Liver (tissue), 9 donors: ENCODE data around the gene TAF3. TPM values are rescaled to one million over a fixed set of nuclear protein-coding genes. Genes with fewer than 3 reads are reported as not detected.

Source experiments
- DNase-seq: peaks from one replicate; pipeline ENCODE4 v3.0.0-alpha.2; 2017; ENCODE audit warnings: low spot score
- H3K27ac ChIP-seq, 2 donors: one replicate each; pipeline ENCODE4 v1.7.0; 2013; ENCODE audit warnings: inconsistent platforms in 2 of 2, low read length in 2 of 2, control low read depth in 1 of 2, low read depth in 1 of 2, mild to moderate bottlenecking in 1 of 2
- H3K27me3 ChIP-seq, 4 donors: one replicate each; pipeline versions ENCODE4 v1.6.1 to v1.7.0; 2013; ENCODE audit warnings: low read length in 3 of 4, inconsistent platforms in 1 of 4, mild to moderate bottlenecking in 1 of 4, moderate library complexity in 1 of 4; ENCODE audit not compliant: control insufficient read depth in 4 of 4, insufficient read depth in 4 of 4
- H3K36me3 ChIP-seq, 4 donors: one replicate each; pipeline versions ENCODE4 v1.6.1 to v1.7.0; 2013; ENCODE audit warnings: low read length in 3 of 4, mild to moderate bottlenecking in 3 of 4, low read depth in 1 of 4, moderate library complexity in 1 of 4; ENCODE audit not compliant: control insufficient read depth in 4 of 4, insufficient read depth in 3 of 4
- H3K4me1 ChIP-seq, 4 donors: one replicate each; pipeline versions ENCODE4 v1.6.1 to v1.7.0; 2013; ENCODE audit warnings: low read length in 3 of 4, mild to moderate bottlenecking in 3 of 4, moderate library complexity in 1 of 4; ENCODE audit not compliant: control insufficient read depth in 4 of 4, insufficient read depth in 4 of 4
- H3K4me3 ChIP-seq, 3 donors: one replicate each; pipeline versions ENCODE4 v1.6.1 to v1.7.0; 2013; ENCODE audit warnings: low read length in 3 of 3, control low read depth in 1 of 3, low read depth in 1 of 3, mild to moderate bottlenecking in 1 of 3
- H3K9ac ChIP-seq, 2 donors: one replicate each; pipeline ENCODE4 v1.7.0; 2013; ENCODE audit warnings: low read length in 2 of 2, mild to moderate bottlenecking in 2 of 2, moderate library complexity in 2 of 2, control low read depth in 1 of 2, low read depth in 1 of 2
- H3K9me3 ChIP-seq, 4 donors: one replicate each; pipeline versions ENCODE4 v1.6.1 to v1.7.0; 2013; ENCODE audit warnings: low read length in 3 of 4; ENCODE audit not compliant: control insufficient read depth in 4 of 4
- ATF3 ChIP-seq: IDR thresholded peaks from 2 replicates; pipeline ENCODE4 v1.6.1; 2016; ENCODE audit warnings: antibody characterized with exemption
- CTCF ChIP-seq: fragments of 150-350 bp; IDR thresholded peaks from 2 replicates; pipeline ENCODE4 v1.5.1; 2017; ENCODE audit warnings: improper control_type of control experiment, low read depth, low read length; ENCODE audit not compliant: missing input control
- EGR1 ChIP-seq, 2 donors: IDR thresholded peaks; 2 replicates each; pipeline ENCODE4 v1.6.1; 2016 to 2018; ENCODE audit warnings: antibody characterized with exemption in 2 of 2, low read depth in 2 of 2
- FOXA1 ChIP-seq: IDR thresholded peaks from 2 replicates; pipeline ENCODE4 v1.6.1; 2016; ENCODE audit warnings: antibody characterized with exemption
- FOXA2 ChIP-seq: IDR thresholded peaks from 2 replicates; pipeline ENCODE4 v1.6.1; 2016; ENCODE audit warnings: antibody characterized with exemption
- GABPA ChIP-seq, 2 donors: IDR thresholded peaks in 1 of 2; conservative IDR thresholded peaks in 1 of 2; 2 replicates each; pipeline ENCODE4 v1.6.1; 2016; ENCODE audit warnings: antibody characterized with exemption in 2 of 2, mild to moderate bottlenecking in 1 of 2, moderate library complexity in 1 of 2
- HNF4A ChIP-seq, 2 donors: conservative IDR thresholded peaks; 2 replicates each; pipeline ENCODE4 v1.6.1; 2016; ENCODE audit warnings: antibody characterized with exemption in 2 of 2, mild to moderate bottlenecking in 2 of 2
- HNF4G ChIP-seq: IDR thresholded peaks from 2 replicates; pipeline ENCODE4 v1.6.1; 2016; ENCODE audit warnings: antibody characterized with exemption
- JUND ChIP-seq, 2 donors: IDR thresholded peaks; 2 replicates each; pipeline ENCODE4 v1.6.1; 2016; ENCODE audit warnings: antibody characterized with exemption in 2 of 2
- MAX ChIP-seq: IDR thresholded peaks from 2 replicates; pipeline ENCODE4 v1.6.1; 2016; ENCODE audit warnings: antibody characterized with exemption
- NR2F2 ChIP-seq: IDR thresholded peaks from 2 replicates; pipeline ENCODE4 v1.6.1; 2016; ENCODE audit warnings: antibody characterized with exemption
- RAD21 ChIP-seq, 2 donors: IDR thresholded peaks; 2 replicates each; pipeline ENCODE4 v1.6.1; 2016; ENCODE audit warnings: antibody characterized with exemption in 2 of 2, mild to moderate bottlenecking in 2 of 2
- REST ChIP-seq: IDR thresholded peaks from 2 replicates; pipeline ENCODE4 v1.6.1; 2016; ENCODE audit warnings: antibody characterized with exemption, mild to moderate bottlenecking
- SP1 ChIP-seq: IDR thresholded peaks from 2 replicates; pipeline ENCODE4 v1.6.1; 2018; ENCODE audit warnings: antibody characterized with exemption, mild to moderate bottlenecking
- TAF1 ChIP-seq: conservative IDR thresholded peaks from 2 replicates; pipeline ENCODE4 v1.6.1; 2016; ENCODE audit warnings: antibody characterized with exemption, mild to moderate bottlenecking
- YY1 ChIP-seq: IDR thresholded peaks from 2 replicates; pipeline ENCODE4 v1.6.1; 2016; ENCODE audit warnings: antibody characterized with exemption, mild to moderate bottlenecking
- ZBTB33 ChIP-seq: IDR thresholded peaks from 2 replicates; pipeline ENCODE4 v1.6.1; 2016; ENCODE audit warnings: antibody characterized with exemption
- WGBS: extraction: QIAGEN DNeasy Blood & Tissue Kit; methylation state at CpG from one replicate; pipeline ENCODE4 v1.1.7; 2013; 5-methylcytosine and 5-hydroxymethylcytosine counted together
- polyA plus RNA-seq, 2 donors: library from polyadenylated mRNA; stranded (reverse) in 1 of 2; unstranded in 1 of 2; fragments of 200-250 nt in 1 of 2; fragments of >200 nt in 1 of 2; fragmentation: Nextera tagmentation in 1 of 2; extraction: Ambion mirVana in 1 of 2; gene quantifications; one replicate each; pipeline versions ENCODE4 v1.2.1 to v1.2.3, GENCODE V29; 2013 to 2015
- total RNA-seq, 2 donors: library from RNA; depleted of rRNA; stranded (reverse); fragments of >200 nt; gene quantifications; one replicate each; pipeline ENCODE4 v1.2.3, GENCODE V29; 2014
- donor health status: healthy.
- donor health status: healthy.
- donor health status: healthy.
- donor health status: healthy.
- donor health status: healthy.

TAF3 gene
- total and polyA plus RNA-seq, 4 donors, result 1.5 to 3.6 (median 1.9) TPM

GRCh38 chr10:7986851-7987250, 168.5 kb downstream of the TAF3 start:
- no peaks in the 10 kb centered on the region for H3K9me3 ChIP-seq
- no peak overlapping the region for H3K9ac ChIP-seq
- no peak overlapping the region for H3K4me3 ChIP-seq
- no peak overlapping the region for H3K27ac ChIP-seq
- WGBS, result 91% methylated on average over 4 of the region's 4 CpGs
- TF ChIP-seq ATF3 (no peak), GABPA (IDR thresholded peaks at IDR 0.05 in 1 of 2, conservative IDR thresholded peaks at IDR 0.05 in 1 of 2) (no peak), ZBTB33 (no peak), EGR1 (IDR thresholded peaks at IDR 0.05; ENCODE audit: low read depth in 2 of 2) (no peak), HNF4G (no peak), HNF4A (conservative IDR thresholded peaks at IDR 0.05) (no peak), CTCF (no peak), JUND (IDR thresholded peaks at IDR 0.05) (no peak), RAD21 (IDR thresholded peaks at IDR 0.05) (no peak)
- H3K27me3 ChIP-seq, result no peaks in the 10 kb centered on the region
- DNase-seq, result no peak
- no peaks in the 10 kb centered on the region for H3K4me1 ChIP-seq
- H3K36me3 ChIP-seq, result no peaks in the 10 kb centered on the region

- H3K4me3 ChIP-seq, result no peak overlapping the region
- H3K9me3 ChIP-seq, result no peaks in the 10 kb centered on the region
- TF ChIP-seq YY1 (no peak), JUND (IDR thresholded peaks at IDR 0.05) (no peak), TAF1 (no peak), CTCF (no peak), REST (no peak), SP1 (no peak), ATF3 (no peak), MAX (no peak), ZBTB33 (no peak), HNF4A (conservative IDR thresholded peaks at IDR 0.05) (no peak), NR2F2 (no peak), FOXA2 (no peak), HNF4G (no peak), FOXA1 (no peak)
- H3K27me3 ChIP-seq, result no peaks in the 10 kb centered on the region
- no peak overlapping the region for H3K27ac ChIP-seq
- DNase-seq, result no peak
- no peaks in the 10 kb centered on the region for H3K36me3 ChIP-seq
- no peak overlapping the region for H3K9ac ChIP-seq
- H3K4me1 ChIP-seq, result no peaks in the 10 kb centered on the region
- WGBS, result 96% methylated on average over 2 of the region's 2 CpGs
Observed at GRCh38 chr10:7988989-7989388, 170.7 kb downstream of the TAF3 start.
